ENCODE measurements around the gene SYT9.

DNA sequence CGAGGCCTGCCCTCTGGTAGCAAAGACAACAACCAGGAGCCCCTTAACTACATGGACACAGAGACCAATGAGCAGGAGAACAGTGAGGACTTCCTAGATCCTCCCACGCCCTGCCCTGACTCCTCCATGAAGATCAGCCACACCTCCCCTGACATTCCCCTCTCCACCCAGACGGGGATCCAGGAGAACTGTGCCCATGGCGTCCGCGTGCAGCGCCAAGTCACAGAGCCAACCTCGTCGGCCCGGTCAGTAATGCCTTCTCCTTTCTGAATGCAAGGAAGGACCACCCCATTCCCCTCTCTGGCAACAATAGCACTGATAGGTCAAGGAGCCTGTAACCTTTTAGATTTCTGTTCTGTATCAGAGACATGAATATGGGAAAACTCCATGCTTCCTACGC, 51.4 kb downstream of the SYT9 start:
- no peak for TF ChIP-seq CTCF (IDR thresholded peaks at IDR 0.05; ENCODE audit: control extremely low read depth in 1 of 3, insufficient read depth in 1 of 3, low read depth in 1 of 3, low read length in 3 of 3)
- TF ChIP-seq KDM1A (IDR thresholded peaks at IDR 0.05; ENCODE audit: borderline replicate concordance, low read length), result no peak
- no peak for TF ChIP-seq EZH2 (IDR thresholded peaks at IDR 0.05; ENCODE audit: low read depth, low read length, severe bottlenecking)
- TF ChIP-seq POLR2A (IDR thresholded peaks at IDR 0.05; ENCODE audit: control extremely low read depth in 1 of 2, low read depth in 2 of 2, low read length in 2 of 2), result no peak
- no peak for TF ChIP-seq SIRT6 (IDR thresholded peaks at IDR 0.05; ENCODE audit: low read length)
- TF ChIP-seq E2F6 (IDR thresholded peaks at IDR 0.05), result no peak
- no peak for TF ChIP-seq RFX5 (IDR thresholded peaks at IDR 0.05; ENCODE audit: borderline replicate concordance, low read depth, low read length)

Data from H1 (cell line).